ENCODE measurements around the gene CCDC32. TPM values are rescaled to one million over a fixed set of nuclear protein-coding genes. Genes with fewer than 3 reads are reported as not detected.

The CCDC32 gene
- total and polyA plus RNA-seq, 7 donors = 21.4 to 55.3 (median 37.1) TPM

- Histone ChIP-seq H3K4me3 (peak within 1 kb of the TSS; percentile 63 to 88 (median 74)), H3K27me3 (no peaks in the 10 kb centered on the region), H3K36me3 (peaks cover 0 to 29% (median 9%) of the 10 kb centered on the region in 4 donors), H3K9me3 (no peaks in the 10 kb centered on the region), H3K4me1 (peaks cover 0 to 25% (median 16%) of the 10 kb centered on the region in 4 donors), H3K27ac (peak within 1 kb of the TSS; percentile 72 to 86 (median 82))
- intact Hi-C loops (cut with DNase I) = loop anchor here (2.0 to 10.0 kb wide), 4 partner anchors 23 to 185 kb away; partner anchors contain the start of genes BAHD1, CHST14 and RMDN3
- peak; percentile 96 for DNase-seq
- TF ChIP-seq POLR2AphosphoS5 (IDR thresholded peaks at IDR 0.05) (peak; percentile 91 to 98 (median 96)), POLR2A (IDR thresholded peaks at IDR 0.05) (peak; percentile 76 to 81), CTCF (IDR thresholded peaks at IDR 0.05) (no peak)
- 0% methylated on average over 62 of the region's 62 CpGs for WGBS, 2 donors
Measured at GRCh38 chr15:40569129-40569953, 4.5 kb upstream of the CCDC32 start, which contains the start of gene RPUSD2. TSS of gene RPUSD2 (plus strand) at chr15:40569299. CDS start at chr15:40569338, 39 bp downstream.

- Histone ChIP-seq H3K27me3 (no peaks in the 10 kb centered on the region), H3K9me3 (no peaks in the 10 kb centered on the region), H3K27ac (no peak overlapping the region), H3K36me3 (peaks cover 0 to 12% (median under 1%) of the 10 kb centered on the region in 4 donors), H3K4me1 (peaks cover 0 to 44% (median 31%) of the 10 kb centered on the region in 4 donors), H3K4me3 (no peak overlapping the region)
- intact Hi-C loops (cut with DNase I) = loop anchor here (5.0 to 10.0 kb wide), 3 partner anchors 95 to 188 kb away; partner anchors contain the start of genes BAHD1, CHST14 and RMDN3
- no peak for TF ChIP-seq EP300 (IDR thresholded peaks at IDR 0.05)
- DNase-seq = no peak
- 25 to 63% methylated on average over 7 of the region's 7 CpGs for WGBS, 2 donors
Measured at GRCh38 chr15:40567111-40567510, 2.3 kb upstream of the CCDC32 start.

GRCh38 chr15:40565333-40566238 is 744 bp upstream of the CCDC32 start:
- TF ChIP-seq POLR2A (IDR thresholded peaks at IDR 0.05) (no peak), POLR2AphosphoS5 (IDR thresholded peaks at IDR 0.05) (no peak), CTCF (IDR thresholded peaks at IDR 0.05) (no peak), EP300 (IDR thresholded peaks at IDR 0.05) (no peak)
- no peaks in the 10 kb centered on the region for H3K27me3 ChIP-seq
- no peak for DNase-seq
- H3K4me3 ChIP-seq = peak overlapping the region; percentile 22 to 90 (median 74)
- peaks cover 0 to 21% (median 3%) of the 10 kb centered on the region in 4 donors for H3K36me3 ChIP-seq
- peaks cover 0 to 41% (median 29%) of the 10 kb centered on the region in 4 donors for H3K4me1 ChIP-seq
- intact Hi-C loops (cut with DNase I) = loop anchor here (5.0 to 10.0 kb wide), 3 partner anchors 93 to 189 kb away; partner anchors contain the start of genes BAHD1, CHST14 and RMDN3
- peak overlapping the region; percentile 86 to 97 (median 96) for H3K27ac ChIP-seq
- 21 to 50% methylated on average over 19 to 20 of the region's 20 CpGs for WGBS, 2 donors
- H3K9me3 ChIP-seq = no peaks in the 10 kb centered on the region

- Histone ChIP-seq H3K4me1 (peaks cover 0 to 32% (median 19%) of the 10 kb centered on the region in 4 donors), H3K9me3 (no peaks in the 10 kb centered on the region), H3K27ac (peak overlapping the region in 1 of 4 donors; percentile 21), H3K4me3 (no peak overlapping the region), H3K36me3 (peaks cover 0 to 21% (median 3%) of the 10 kb centered on the region in 4 donors), H3K27me3 (no peaks in the 10 kb centered on the region)
- DNase-seq = no peak
- TF ChIP-seq CTCF (IDR thresholded peaks at IDR 0.05) (no peak), POLR2A (IDR thresholded peaks at IDR 0.05) (no peak), EP300 (IDR thresholded peaks at IDR 0.05) (no peak)
- intact Hi-C loops (cut with DNase I) = loop anchor here (10.0 kb wide), 1 partner anchor 191 kb away; the partner anchor contains the start of gene RMDN3
Measured at GRCh38 chr15:40563426-40563825, 1.4 kb downstream of the CCDC32 start.

Measured in sigmoid colon (tissue), 7 donors.